GM10266 (cell line): ENCODE results near the gene DRGX.

ENCODE experiments used
- DNase-seq: peaks from one replicate; pipeline ENCODE4 v3.0.0; 2012; ENCODE audit errors: extremely low spot score
- CTCF ChIP-seq: IDR thresholded peaks from 2 replicates; pipeline ENCODE4 v1.5.1; 2012; ENCODE audit warnings: mild to moderate bottlenecking, low read depth; ENCODE audit not compliant: control insufficient read depth, insufficient read depth; ENCODE audit errors: missing control alignments

The DRGX gene

GRCh38 chr10:49397036-49397999 is 1.4 kb upstream of the DRGX start:
- DNase-seq, result peak; percentile 36
- no peak for TF ChIP-seq CTCF

DNA sequence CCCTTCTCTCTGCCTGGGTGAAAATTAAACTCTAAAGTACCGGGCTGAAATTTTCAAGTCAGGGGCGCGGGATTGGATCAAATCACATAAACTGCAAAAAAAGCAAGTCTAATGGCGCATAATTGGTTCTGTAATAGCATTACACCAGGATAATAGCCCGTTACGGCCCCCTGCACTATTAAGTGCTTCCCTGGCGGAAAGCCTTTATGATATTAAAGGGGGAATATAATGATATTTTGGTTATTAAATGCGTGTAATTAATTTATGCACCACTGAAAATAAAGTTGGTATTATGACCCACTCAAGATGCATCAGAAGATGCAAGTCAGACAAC is 744 bp upstream of the DRGX start:
- DNase-seq, result no peak
- no peak for TF ChIP-seq CTCF

- DNase-seq, result peak; percentile 50
Observed at GRCh38 chr10:49394933-49395740, 752 bp downstream of the DRGX start.

DNA sequence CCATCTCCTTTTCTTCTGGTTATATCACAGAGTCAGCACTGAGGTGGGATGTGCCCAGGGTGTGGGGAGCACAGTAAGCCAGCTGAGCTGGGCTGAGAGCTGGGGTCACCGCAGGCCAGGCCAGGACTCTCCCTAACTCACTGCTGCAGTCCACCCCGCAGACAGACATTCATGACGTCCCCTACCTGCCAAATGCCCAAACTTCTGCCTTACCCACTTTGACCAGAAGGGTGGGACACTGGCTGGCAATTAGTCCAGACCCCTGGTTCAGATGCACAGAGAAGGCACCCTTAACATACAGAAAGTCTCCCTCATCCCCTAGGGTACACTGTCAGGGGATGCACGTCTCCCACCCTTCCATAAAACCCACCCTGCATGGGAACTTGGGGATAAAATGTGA is 2.1 kb downstream of the DRGX start:
- no peak for DNase-seq
- TF ChIP-seq CTCF, result no peak

More at GRCh38 chr10:49394933-49395740, 752 bp downstream of the DRGX start:
- TF ChIP-seq CTCF, result no peak

- TF ChIP-seq CTCF, result no peak
- DNase-seq, result no peak
Observed at GRCh38 chr10:49393301-49393700, 2.6 kb downstream of the DRGX start.

DNA sequence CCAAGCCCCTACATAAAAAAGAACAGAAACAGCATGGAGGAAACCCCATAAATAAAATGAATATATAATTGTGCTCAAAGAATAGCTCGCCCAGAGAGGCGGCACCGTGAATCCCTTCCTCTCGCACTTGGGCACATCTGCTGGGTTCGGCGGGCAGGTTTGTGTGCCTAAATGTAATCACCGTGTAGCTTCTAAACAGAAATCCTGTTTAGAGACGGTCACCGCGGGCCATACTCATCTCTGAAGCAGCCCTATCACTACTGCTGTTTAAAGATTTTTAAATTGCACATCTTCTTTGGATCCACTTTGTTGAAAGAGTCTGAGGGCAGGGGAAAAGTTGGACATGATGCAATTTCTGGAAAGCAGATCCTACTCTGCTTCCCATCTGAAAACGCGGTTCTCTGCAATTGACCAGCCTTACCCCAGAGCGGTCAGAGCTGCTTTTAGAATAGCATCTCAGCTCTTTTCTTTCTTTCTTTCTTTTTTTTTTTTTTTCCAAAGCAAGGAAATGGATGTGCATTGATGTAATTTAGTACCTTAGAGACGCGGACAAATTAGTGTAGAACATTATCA is 6.4 kb downstream of the DRGX start:
- no peak for TF ChIP-seq CTCF
- no peak for DNase-seq
